Raji (cell line): ENCODE results near the gene CLDN25.

Experiments used
- POLR2A ChIP-seq: IDR thresholded peaks from 2 replicates; pipeline ENCODE4 v1.6.1; 2011; ENCODE audit warnings: low read depth, low read length, control low read depth; ENCODE audit not compliant: insufficient read depth

CLDN25 gene

DNA sequence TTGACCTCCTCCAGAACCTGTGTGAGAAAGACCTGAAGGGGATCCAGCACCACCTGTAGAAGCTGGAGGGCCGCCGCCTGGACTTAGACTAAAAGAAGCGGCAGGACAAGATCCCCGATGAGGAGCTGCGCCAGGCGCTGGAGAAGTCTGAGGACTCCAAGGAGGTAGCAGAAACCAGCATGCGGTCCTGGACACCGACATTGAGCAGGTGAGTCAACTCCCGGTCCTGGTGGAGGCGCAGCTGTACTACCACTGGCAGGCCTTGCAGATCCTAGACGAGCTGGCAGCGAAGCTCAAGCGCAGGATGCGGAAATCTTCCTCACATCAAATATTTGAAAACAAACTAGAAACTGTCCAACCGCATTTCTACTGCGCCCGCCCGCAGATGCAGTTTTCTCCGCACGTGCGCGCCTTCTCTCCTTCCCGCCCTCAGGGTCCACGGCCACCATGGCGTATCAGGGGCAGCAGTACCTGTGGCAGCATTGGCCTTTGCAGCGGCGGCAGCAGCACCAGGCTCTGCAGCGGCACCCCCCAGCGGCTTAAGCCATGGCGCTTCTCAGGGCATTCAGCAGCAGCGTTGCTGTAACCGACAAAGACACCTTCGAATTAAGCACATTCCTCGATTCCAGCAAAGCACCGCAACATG lies 10.2 kb downstream of the CLDN25 start:
- no peak for TF ChIP-seq POLR2A

DNA sequence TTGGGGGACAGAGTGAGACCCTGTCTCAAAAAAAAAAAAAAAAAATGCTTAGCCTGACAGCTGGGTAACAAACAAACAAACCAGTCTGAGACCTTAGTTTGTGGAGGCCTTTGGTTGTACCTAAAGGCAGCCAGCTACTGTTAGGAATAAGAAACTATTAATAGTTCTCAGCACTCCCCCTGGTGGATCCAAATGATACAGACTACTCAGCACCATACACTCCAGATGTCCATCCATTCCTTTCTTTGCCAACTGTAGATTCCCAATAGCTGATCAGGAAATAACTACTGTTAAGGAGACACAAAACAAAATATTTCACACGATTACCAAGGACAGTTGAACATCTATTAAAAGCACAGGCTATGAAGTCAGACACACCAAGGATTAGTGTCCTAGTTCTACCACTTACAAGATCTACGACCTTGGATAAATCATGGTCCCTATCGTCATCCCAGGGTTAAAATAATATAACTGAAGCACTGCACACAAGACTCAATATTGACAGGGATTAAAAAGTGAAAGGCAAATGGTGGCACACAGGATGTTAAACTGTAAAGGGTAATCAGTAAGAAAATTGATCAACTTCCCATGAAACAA lies 17.2 kb downstream of the CLDN25 start:
- no peak for TF ChIP-seq POLR2A

DNA sequence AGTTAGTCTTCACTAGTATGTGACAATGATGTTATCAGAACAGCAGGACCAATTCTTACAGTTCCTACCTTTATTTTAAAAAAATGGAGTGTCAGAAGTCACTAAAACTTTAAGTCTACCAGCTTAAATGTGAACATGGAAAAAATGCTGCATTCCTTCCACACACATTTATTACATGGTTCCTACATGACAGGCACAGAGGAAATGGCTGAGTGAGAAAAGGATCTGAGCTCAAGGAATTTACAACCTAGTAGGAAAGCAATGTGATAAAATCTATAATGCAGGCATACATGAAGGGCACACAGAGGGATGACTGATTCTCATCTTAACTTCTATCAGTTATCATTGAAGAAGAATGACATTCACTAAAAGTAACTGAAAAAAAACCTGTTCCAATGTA lies 23.0 kb downstream of the CLDN25 start:
- no peak for TF ChIP-seq POLR2A

DNA sequence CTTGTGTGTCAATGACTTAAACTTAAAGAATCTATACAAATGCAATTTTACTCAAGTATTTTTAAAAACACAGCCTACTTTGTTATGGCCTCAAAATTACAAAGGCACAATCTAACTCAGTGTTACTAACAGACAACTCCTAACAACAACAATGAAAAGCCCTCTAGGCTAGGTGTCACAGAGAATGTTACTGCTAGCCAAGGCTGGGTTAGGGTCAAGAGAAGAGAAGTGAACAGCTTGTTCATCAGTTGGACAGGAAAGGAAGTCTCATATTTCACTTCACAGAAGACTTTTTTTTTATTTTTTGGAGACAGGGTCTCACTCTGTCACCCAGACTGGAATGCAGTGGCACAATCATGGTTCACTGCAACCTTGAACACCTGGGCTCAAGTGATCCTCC lies 26.0 kb downstream of the CLDN25 start:
- TF ChIP-seq POLR2A = no peak

DNA sequence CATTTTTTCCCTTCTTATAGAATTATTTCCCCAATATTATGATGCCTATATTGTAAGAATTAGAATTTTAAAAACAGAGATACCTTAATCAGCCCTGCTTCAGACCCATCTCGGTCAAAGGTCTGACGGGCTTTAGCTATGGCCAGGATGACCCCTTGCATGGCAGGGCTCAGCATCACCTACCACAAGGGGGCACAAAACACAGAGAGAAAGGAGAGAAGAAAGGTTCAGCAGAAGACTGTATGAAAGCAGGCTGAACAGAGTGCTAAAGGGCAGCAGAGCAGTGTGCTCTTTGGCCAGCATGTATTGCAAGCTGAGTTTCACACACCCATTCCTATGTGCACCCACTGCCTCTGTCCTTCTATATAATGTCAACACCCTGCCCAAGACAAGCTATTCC lies 26.8 kb downstream of the CLDN25 start:
- TF ChIP-seq POLR2A = no peak

DNA sequence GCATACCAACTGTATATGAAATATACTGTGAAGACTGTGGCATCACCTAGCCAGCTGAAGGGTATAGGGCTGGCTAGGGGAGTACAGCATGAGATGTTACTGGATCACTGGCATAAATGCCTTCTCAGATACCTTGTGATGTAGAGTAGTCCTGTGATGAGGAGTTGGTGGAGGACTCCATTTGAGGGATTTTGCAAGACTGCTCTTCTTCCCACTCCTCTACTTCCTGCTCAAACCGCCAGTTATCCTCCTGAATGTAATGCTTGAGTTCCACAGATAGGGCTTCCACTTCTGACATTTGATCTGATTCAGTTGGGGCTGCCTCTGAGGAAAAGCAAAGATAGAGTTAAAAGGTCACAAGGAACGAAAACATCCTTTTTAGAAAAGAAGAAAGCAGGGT lies 29.3 kb downstream of the CLDN25 start:
- TF ChIP-seq POLR2A = no peak

DNA sequence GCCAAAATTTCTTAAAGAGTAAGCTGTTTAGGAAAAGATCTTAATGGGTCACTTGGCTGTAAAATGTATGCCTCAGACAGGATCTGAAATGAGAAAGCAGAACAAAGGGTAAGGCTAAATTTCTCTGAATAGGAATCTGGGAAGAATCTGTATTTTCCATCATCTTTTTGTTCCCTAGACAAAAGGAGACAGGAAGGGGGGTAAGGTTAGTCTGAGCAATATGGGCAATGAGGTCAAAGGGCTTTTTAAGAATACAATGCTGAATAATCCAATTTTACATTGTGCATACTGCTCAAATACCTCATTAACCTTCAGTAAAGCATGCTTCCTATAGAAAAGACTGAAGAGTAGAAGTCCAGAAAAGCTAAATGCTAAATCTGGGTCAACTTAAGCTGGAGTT lies 34.6 kb downstream of the CLDN25 start:
- TF ChIP-seq POLR2A = no peak

DNA sequence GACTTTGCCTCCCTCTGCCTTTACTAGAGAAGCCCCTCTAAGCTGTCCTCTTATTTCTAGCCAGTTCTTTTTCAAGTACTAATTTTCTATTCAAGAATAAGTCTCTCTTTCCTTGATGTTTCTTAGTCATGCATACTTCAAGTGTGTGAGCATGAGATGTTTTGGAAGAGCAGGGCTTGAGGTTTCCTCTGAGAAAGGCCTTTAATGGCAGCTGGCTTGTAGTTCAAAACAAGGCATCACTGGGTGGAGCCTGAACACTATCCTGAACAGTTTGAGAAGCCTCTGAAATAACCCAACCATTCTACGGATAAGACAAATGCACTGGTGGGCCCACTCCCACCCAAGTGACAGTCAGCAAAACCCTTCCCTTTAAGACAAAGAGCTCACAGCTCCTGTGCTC lies 37.6 kb downstream of the CLDN25 start:
- no peak for TF ChIP-seq POLR2A

DNA sequence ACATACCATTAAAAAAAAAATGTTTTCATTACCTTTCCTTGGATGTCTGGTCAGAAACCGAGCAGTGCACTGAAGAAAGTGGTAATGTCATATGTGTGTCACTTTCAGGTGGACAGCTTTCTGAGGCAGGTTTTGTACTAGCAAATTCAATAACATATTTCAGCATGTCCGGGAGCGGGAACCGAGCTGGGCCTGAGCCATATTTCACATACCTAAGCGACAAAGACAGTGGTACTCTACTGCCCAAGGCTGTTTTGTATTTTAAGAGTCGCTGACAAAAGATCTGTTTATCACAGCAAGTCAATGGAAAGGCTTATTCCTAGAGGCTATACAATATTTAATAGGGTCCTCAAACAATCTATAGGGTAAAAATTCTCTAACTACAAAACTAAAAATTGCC lies 38.0 kb downstream of the CLDN25 start:
- TF ChIP-seq POLR2A = no peak

DNA sequence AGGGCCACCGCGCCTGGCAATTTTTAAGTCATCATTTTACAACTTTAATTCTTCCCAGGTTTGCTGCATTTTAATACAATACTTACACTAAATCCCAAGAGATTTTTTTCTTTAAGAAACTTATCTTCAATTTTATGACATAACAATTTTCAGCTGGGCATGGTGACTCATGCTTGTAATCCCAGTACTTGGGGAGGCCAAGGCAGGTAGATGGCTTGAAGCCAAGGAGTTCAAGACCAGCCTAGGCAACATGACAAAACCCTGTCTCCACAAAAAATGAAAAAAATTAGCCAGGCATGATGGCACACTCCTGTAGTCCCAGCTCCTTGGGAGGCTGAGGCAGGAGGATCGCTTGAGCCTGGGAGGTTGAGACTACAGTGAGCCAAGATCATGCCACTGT lies 38.8 kb downstream of the CLDN25 start:
- no peak for TF ChIP-seq POLR2A

DNA sequence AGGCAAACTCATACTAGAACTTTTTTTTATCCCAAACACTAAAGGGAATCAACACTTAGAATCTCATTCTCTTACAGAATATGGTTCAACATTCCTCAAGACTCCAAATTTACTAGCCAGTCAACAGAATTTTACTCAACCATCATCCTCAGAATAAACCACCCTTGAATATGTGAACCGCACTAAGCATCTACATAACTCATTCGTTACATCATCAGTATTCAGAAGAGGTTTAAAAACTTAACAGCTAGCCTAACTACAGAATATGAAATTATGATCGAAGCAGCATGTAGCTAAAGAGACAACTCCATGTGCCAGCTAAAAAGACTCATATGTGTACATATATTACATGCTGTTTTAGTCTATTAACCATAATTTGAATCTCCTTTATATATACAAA lies 47.9 kb downstream of the CLDN25 start:
- TF ChIP-seq POLR2A = no peak

DNA sequence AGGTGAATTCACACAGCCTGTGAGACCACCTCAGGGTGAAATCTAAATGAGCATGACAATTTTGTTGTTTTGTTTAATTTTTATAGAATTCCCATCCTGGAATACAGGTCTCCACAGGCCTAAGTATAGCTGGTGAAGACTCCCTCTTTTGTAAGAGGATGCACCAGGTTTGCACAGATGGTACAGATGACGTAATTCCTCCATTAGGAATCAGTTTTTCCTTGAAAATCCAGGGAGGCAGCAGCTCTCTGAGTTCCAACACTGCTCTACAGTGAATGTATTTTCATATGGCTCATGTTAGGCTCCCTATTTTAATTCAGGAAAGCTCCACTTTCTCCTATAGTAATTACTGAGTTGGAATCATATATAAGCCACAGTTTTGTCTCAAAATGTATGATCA lies 48.6 kb downstream of the CLDN25 start:
- TF ChIP-seq POLR2A = no peak

DNA sequence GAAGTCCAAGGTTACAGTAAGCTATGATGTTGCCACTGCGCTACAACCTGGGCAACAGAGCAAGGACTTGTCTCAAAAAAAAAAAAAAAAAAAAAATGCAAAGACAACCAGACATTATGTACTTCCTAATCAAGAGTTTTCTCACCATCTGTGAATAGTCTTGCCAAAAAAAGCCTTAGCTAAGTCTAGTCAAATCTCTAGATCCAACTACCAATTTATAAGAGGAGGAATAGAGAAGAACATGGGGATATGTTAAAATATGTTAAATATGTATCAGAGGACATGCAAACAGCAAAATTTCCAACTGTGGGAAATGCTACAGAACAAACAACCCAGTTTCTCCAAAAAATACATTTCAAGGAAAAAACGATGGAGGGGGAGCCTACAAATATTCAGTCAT lies 50.2 kb downstream of the CLDN25 start:
- TF ChIP-seq POLR2A = no peak
